Measurements from ENCODE around the gene CTIF.

The CTIF gene

GRCh38 chr18:48621240-48621639 is 82.4 kb downstream of the CTIF start:
- DNase-seq (ENCODE audit: low read depth in 2 of 2) = no peak

GRCh38 chr18:48621815-48622555 is 83.2 kb downstream of the CTIF start:
- no peak for DNase-seq (ENCODE audit: low read depth in 2 of 2)

- no peak for DNase-seq (ENCODE audit: low read depth in 2 of 2)
Observed at GRCh38 chr18:48622911-48623431, 84.1 kb downstream of the CTIF start.

- DNase-seq (ENCODE audit: low read depth in 2 of 2) = no peak
Observed at GRCh38 chr18:48623468-48624235, 84.8 kb downstream of the CTIF start.

- DNase-seq (ENCODE audit: low read depth in 2 of 2) = no peak
Observed at GRCh38 chr18:48624856-48625255, 86.0 kb downstream of the CTIF start.

GRCh38 chr18:48627216-48627615 is 88.4 kb downstream of the CTIF start:
- DNase-seq (ENCODE audit: low read depth in 2 of 2) = no peak

GRCh38 chr18:48629730-48630324 is 91.0 kb downstream of the CTIF start:
- DNase-seq (ENCODE audit: low read depth in 2 of 2) = no peak

GRCh38 chr18:48631851-48632250 is 93.0 kb downstream of the CTIF start:
- no peak for DNase-seq (ENCODE audit: low read depth in 2 of 2)

GRCh38 chr18:48632676-48633257 is 93.9 kb downstream of the CTIF start:
- DNase-seq (ENCODE audit: low read depth in 2 of 2) = no peak

- DNase-seq (ENCODE audit: low read depth in 2 of 2) = no peak
Observed at GRCh38 chr18:48634491-48634890, 95.7 kb downstream of the CTIF start.

- no peak for DNase-seq (ENCODE audit: low read depth in 2 of 2)
Observed at GRCh38 chr18:48634975-48635374, 96.1 kb downstream of the CTIF start.

- no peak for DNase-seq (ENCODE audit: low read depth in 2 of 2)
Observed at GRCh38 chr18:48635806-48636205, 97.0 kb downstream of the CTIF start.

GRCh38 chr18:48636436-48636835 is 97.6 kb downstream of the CTIF start:
- DNase-seq (ENCODE audit: low read depth in 2 of 2) = no peak

- DNase-seq (ENCODE audit: low read depth in 2 of 2) = no peak
Observed at GRCh38 chr18:48637081-48637990, 98.5 kb downstream of the CTIF start.

GRCh38 chr18:48638451-48638850 is 99.6 kb downstream of the CTIF start:
- no peak for DNase-seq (ENCODE audit: low read depth in 2 of 2)

- DNase-seq (ENCODE audit: low read depth in 2 of 2) = no peak
Observed at GRCh38 chr18:48638896-48639771, 100.3 kb downstream of the CTIF start.

- DNase-seq (ENCODE audit: low read depth in 2 of 2) = no peak
Observed at GRCh38 chr18:48639772-48640432, 101.1 kb downstream of the CTIF start.

GRCh38 chr18:48640566-48641270 is 101.9 kb downstream of the CTIF start:
- DNase-seq (ENCODE audit: low read depth in 2 of 2) = no peak

- no peak for DNase-seq (ENCODE audit: low read depth in 2 of 2)
Observed at GRCh38 chr18:48641981-48642380, 103.2 kb downstream of the CTIF start.
